NCI-H510A treated with DMSO at 0.1 percent for 48 hours (cell line): ENCODE measurements around the gene SEMA5A.

Source experiments
- DNase-seq: peaks from one replicate; lab custom pipeline; 2025; lab: John Stamatoyannopoulos, UW

SEMA5A gene

DNA sequence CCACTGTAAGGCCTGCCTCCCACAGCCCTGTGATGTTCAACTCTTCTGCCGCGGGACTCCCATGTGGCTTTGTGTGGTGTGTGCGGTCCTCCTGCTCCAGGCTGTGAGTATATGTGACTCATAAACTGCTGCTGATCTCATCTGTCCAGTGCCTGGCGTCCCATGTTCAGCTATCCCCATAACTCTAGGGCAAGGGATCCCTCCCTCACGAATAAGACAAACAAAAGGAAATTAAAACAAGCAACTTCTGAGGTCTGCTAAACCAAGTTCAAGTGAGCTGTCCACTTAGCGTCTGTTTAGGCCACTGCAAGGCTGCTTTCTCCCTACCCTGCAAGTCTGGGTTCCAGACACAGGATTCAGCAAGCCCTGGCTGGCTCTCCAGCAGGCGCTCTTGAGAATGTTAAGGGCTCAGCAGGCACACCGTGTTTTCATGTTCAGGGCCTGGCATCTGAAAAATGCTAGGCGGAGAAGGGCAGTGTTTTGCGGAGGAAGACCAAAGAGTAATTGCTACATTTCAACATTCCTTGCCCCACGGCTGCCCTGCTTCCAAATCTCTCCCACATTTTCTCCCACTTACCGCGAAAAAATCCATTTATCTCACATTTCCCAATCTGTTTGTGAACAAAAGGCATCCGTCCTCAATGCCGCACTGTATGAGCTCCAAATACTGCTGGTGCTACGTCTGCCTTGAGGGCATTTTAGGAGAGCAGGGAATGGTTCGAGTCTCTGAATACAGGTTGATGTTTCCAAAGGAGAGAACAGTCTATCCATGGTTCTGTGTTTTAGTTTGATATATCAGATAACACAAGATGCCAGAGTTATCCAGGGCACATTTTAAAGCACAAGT lies 280.2 kb downstream of the SEMA5A start:
- no peak for DNase-seq

DNA sequence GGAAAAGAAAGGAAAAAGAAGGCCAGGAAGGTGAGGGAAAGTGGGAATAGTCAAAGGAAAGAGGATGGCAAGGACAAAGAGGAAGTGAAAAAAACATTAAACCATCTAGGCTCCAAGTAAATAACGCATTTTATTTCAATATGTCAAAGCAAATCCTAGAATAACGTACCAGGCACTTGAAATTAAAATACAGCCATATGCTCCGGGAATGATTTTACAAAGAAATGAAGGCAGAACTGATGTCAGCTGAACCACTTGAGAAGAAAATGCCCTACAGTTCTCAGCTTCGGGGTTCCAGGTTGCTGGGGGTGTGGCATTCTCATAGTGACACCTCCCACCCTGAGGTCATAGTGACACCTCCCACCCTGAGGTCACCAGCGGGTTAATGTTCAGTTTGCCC lies 281.6 kb downstream of the SEMA5A start:
- DNase-seq = no peak

DNA sequence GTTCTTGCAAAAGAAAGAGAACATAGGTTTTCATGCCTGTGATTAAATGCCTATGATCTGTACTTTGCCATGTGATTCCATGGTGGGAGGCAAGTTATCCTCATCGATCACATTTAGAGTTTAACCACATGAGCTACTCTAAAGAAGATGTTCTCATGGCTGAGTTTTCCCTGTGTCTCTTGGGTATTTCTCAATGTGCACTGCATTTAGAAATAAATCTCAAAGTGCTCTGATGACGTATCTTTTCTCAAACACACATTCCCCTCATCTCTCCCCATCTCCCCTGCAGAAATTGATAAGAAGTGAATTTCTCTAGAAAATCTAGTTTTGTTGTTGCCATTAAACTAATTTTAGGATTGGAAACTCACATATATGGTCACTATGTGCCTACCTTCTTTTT lies 282.2 kb downstream of the SEMA5A start:
- DNase-seq = no peak

DNA sequence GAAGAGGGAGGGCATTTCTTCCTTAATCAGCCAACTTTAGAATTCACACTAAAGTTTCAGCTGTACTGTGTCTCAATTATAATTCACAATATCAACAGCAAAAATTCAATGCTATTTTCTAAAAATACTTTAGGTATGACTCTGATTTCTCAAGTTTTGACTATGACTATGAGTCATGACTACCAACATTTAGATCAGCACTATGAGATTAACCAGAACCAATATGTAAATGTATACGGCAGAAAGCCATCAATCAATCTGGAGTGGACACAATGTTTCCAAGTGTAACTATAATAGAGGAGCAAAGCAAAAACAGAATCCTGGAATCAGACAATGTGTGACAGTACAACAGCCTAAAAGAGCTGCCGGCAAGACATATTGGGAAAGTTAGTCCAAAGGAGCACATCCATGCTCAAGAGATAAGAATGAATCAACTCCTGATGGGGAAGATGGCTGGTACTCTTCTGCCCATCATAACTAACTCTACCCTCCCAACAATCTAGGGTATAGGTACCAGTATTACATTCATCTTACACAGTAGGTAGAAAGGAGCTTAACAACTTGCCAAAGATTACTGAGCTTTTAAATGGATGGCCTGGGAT lies 294.4 kb downstream of the SEMA5A start:
- no peak for DNase-seq

DNA sequence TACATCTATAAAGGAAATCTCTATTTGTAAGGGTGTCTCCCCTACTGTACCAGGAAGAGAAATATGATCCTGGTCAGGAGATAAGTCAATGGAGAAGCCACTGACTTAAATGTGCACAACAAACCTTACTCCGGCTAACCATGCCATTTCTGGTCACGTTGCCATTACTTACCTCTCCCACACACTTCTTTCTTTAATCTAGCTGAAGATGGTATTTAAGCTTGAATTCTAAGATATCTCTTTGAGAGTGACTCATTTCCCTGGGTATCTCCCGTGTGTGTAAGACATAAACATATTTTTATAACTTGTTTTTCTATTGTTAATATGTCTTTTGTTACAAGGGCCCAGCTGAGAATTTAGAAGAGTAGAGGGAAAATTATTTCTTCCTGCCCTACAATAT lies 296.6 kb downstream of the SEMA5A start:
- no peak for DNase-seq

DNA sequence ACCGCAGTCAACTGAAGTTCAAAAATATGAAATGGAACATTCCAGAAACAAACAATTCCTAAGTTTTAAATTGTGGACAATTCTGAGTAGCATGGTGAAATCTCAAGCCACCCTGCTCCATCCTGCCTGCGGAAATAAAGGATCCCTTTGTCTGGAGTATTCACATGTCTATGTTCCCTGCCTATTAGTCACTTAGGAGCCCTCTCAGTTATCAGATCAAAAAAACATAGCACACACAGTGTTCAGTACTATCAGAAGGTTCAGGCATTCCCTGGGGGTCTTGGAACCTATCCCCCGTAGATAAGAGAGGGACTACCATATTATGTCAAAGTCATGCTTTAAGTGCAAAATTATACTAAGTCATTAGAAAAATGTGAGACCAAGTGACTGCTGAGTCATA lies 300.8 kb downstream of the SEMA5A start:
- DNase-seq = no peak

DNA sequence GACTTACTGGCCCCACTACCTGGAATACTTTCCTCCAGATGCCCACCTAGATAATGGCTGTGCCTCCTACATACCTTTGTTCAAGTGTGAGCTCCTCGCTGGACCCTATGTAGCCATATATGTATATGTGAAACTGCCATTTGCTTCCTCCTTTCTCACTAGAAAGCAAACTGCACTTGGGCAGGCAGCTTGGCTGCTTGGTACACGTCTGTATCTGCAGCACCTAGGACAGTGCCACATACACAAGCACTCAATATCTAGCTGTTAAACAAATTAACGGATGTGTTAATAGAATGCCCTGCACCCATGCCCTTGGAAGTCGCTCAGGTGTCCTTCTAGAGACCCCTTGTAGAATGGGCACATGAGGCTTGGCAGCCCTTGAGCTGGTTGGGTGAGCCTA lies 301.5 kb downstream of the SEMA5A start:
- DNase-seq = no peak

DNA sequence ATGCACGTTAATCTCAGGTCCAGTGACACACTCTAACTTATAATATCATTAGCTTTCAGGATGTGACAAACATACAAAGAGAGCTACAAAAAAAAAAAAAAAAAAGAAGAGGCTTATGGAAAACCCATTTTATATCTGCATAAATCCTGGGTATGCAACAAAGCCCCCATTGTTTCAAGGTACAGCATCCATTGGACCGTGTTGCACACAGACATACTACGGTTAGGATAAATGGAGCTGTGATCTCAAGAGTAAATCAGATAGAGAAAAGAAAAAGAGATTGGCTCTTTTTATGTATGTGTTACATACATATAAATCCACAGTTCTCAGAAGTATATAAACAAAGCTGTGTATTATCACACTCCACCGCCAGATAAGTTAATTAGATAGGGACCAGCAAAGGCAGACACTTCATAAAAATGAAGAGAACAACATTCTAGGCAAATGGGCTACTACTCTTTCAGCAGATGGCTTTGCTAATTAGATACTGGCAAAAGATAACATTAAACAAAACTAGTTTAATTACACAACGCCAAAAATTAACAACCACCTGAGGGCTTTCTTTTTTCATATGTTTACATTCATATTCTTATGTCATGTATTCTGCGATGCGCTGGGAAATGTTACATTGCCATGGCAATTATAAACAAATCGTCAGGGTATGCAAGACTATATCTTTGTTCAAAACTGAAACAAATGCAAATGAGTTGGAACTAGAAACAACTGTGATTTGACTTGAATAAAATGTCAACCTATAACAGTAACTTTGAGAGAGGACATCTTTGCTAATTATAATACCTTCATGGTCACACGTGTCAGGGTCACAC lies 304.2 kb downstream of the SEMA5A start:
- no peak for DNase-seq

DNA sequence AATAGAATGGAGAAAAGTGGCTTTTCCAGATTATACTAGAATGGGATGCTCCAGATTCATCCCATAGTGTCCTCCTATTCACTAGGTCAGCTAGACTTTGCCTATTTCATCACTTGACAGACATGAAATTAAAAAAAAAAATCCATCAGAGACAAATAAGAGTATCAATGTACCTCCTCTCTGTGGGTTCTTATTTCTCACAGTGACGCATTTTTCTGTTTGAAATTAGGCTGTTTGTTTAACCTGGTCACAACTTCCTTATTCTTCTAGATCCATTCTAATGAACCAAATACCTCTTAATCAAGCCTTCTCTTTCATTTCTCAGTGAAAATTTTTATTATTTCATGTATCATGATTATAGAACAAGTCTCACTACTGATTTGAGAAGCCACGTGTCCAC lies 305.4 kb downstream of the SEMA5A start:
- DNase-seq = no peak

DNA sequence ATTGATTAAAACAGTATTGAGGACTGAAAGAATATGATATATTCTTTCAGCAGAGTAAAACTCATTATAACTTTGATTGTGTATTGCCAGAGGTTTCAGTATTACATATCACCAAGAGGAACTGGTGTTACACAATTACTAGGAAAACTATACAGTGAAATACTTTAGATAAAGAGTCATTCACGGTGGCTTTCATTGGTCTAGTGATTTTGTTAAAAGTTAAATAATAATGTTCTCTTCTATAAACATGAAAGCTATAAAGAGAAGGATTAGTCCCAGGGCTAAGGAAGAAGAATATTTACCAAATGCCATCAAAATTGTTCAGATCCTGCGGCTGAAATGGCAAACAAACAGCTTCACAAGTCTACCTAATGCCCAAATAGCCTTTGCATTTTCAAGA lies 306.2 kb downstream of the SEMA5A start:
- no peak for DNase-seq

DNA sequence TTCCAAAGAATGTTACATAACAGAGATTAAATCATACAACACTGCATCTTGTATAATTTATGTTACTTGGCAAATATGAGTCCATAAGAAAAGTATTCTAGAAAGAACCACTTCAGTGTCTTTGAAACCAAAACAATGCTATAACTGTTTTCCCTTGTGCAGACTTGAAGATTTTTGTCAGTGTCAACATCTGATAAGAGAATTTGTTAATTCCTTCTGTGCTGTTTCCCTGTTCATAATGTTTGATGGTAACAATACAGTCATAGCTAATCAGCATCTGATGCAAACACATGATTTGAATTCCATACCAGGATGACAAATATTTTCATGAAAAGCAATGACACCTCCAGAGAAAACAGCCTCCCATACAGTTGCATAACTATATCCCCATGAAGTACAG lies 306.8 kb downstream of the SEMA5A start:
- DNase-seq = no peak

DNA sequence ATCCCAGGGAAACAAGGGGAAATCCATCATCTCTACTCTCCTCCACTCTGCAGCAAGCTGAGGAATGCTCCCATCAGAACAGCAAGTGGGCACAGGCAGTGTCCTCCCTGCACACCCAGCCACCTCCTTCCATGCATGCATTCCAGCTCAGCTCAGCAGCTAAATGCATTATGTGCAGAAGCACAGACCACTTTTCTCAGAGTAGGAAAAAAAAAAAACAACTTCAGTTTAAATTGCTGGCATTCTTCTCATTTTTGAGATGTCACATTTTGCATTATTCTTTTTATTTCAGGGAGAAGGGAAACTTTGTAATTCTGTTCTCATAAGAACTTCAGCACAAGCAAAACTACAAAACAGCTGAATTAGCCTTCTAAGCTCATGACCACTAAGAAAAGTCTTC lies 312.2 kb downstream of the SEMA5A start:
- DNase-seq = no peak

DNA sequence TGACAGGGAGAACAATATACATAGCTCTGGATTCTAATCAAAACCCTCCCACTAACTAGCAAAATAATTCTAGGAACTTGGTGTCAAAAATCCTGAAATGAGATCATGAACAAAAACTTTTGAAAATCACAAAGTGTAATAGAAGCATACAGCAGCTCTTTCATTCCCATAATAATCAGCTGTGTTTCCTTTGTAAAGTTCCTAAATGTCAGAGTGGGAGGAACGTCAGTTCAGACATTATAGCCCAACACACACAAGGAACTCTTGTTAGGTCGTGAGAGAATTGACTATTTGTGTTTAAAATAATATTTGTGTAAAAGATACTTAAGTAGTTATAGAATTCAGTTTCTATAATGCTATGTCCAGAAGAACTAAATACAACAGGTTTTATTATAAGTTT lies 312.8 kb downstream of the SEMA5A start:
- no peak for DNase-seq

DNA sequence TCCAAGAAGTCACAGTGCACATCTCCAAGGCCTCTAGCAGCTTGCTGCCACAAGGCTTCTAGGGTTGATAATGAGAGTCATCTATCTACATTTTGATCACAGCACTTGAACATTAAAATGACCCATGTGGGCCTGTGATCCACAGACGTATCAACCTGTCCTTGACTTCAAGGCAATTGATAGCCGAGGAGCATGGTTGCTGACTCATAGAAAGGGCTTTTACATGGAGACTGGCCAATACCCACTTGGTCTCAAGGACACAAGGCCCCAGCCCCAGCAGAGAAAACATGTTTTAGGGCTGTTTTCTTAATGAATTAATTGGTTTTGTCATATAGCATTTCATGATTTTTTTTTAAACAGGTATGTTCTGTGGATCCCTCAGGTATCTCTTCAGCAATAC lies 314.0 kb downstream of the SEMA5A start:
- no peak for DNase-seq

DNA sequence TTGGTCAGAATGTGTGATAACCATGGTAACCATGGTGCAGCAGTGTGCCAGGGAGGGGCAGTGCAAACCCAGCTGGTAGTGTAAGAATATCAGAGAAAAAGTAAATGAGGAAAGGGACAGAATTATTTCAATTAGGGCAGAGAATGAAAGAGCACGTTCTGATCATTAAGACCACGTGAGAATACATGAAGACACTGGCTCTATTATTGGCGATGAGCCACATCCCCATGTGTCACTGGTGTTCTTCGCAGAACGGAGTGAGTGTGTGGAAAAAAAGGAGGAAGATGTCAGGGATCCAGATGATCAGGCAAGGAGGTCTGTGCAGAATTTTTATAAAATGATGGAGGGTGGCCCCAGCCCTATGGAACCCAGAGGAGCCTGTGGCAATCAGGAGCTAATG lies 315.5 kb downstream of the SEMA5A start:
- DNase-seq = no peak

DNA sequence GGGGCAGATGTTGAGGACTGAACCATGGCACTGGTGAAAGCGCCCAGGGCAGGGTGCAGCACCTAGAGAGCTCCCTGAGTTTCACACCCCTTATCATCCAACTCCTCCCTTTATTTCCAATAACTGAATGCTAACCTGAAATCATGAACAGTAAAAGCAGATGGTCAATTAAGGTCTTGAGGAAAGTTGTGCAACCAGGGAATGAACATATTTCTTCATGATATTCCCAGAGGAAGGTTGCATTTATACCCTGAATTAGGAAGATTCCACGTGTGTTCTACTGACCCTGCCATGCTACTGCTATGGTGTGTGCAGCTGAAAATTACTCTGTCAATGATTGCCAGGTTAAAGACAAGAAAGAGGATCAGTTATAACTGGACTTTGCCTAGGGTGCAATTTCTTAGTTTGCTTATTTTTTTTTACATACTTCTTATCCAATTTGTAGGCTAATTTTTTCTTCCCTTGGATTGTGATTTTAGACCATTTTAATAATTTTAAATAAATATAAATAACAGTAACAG lies 319.8 kb downstream of the SEMA5A start:
- DNase-seq = no peak

DNA sequence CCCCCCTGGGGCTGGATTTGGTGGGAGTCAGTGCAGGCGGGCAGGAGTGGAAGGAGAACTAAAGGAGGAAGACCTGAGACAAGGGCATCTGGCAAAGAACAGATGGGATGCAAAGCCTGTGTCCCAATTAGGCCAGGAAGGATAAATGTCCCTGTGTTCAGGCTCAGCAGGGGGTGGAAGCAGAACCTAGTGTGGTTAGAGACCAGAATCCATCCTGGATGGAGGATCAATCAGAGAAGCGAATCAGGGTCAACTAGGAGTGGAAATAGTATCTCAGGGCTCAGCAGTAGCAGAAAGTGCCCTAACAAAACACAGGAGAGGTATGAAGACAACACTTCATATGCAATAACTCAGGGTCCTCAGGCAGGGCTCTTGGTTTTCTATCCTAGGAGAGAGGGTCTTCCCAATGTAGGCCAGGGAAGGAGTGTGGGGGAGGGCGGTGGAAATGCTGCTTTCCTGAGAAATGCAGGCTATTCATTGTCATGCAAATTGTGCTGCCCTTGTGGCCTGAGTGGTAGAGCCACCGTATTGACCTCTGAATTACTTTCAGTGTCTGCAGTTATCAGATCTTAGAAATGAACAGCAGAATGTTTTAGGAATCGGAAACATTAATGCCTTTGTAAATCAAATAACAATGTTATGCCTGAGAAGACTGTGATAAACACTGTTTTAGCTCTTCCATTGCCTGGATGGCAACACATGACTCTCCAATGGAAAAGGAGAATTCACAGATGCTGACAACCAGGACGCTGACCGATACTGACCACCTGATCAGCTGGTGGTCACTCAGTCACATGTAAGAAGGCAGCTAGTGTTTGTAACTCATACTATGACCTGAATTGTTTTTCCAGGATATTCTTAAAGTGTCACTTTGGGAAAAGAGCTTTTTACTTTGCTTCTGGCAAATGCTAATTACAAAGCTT lies 323.6 kb downstream of the SEMA5A start:
- DNase-seq = no peak

DNA sequence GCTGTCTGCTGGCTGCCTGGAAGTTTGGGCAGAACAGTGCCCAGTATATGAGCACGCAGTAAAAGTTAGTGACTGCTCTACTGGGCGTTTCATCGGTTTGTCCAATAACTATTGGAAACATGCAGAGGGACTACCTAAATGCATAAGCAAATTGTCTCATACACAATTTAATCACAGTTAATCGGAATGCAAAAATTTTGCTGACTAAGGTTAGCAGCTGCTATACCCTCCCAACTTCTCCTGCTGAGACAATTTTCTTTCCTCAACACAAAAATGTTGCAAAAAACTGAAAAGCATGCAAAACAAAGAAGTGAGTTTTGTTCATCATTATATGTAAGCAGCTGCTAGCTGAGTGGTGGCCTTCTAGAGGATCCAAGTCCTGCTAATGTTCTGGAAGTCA lies 327.5 kb downstream of the SEMA5A start:
- no peak for DNase-seq

DNA sequence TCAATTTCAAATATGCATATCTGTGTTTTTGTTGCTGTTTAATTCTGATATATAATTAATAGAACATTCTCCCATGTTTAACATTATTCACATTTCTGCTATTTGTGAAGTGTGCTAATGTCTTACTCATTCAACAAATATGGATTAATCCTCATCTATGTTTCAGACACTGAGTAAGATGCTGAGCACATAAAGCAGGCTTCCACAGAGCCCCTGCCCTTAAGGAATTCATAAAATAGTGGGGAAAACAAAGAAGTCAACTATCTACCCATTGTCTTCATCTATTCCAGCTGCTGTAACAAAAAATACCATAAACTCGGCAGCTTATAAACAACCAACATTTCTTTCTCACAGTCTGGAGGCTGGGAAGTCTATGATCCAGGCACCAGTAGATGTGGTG lies 333.3 kb downstream of the SEMA5A start:
- no peak for DNase-seq

DNA sequence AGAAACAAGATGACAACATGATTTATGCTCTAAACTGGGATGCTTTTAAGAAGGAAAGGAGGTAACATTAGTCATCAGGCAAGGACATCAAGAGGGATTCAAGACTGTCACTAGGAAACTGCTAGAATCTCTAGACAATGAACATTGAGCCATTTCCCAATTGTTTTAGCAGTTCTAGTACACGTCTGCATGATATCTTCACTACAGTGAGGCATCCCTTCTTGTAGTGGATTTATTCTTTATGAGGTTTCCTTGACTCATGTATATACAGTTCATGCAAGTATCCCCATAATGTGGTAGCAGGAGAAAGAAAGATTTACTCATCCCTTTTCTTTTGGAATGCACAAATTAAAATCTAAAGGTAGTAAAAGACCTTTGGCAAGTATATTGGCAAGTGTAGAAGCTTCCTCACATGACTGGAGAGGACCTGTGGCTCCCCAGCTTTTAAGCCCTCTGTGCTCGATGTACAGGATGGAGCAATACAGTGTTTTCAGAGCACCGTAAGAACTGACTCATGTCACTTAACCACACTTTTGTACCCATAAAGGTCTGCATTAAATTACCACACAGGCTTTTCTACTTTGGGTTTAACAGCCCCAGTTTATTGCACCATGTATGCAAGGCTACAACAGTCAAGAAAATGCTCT lies 335.9 kb downstream of the SEMA5A start:
- DNase-seq = no peak

DNA sequence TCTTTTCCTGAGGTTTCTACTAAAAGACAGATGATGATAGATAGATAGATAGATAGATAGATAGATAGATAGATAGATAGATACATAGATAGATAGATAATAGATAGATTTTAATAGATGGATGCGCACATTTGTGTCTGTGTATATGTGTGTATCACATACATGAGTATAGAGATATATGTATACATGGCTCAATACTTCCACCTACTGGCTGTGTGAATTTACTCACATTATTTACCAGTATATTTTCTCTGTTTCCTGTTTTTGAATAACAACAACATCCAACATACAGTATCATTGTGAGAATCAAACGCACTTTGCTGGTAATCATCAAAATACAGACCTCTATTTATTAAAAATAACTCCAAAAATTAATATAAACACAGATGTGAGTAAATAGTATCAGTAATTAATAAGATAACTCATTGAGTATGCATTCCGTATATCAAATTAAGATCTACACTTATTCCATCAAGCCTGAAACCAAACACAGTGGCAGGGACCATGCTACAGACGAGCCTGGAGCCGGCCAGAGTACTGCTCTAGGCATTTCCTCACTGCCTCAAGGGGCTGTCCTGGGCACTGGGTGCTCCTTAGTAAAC lies 338.0 kb downstream of the SEMA5A start:
- peak; percentile 70 for DNase-seq
